T47D (cell line): ENCODE results near the gene MLLT10.
"Not testable (repeated sequence)": the region's sequence is repeated elsewhere in the genome, so short reads cannot be mapped to it uniquely, and the experiment has no call there.

ENCODE experiments used
- DNase-seq, 2 experiments: peaks; one replicate each; pipeline versions ENCODE4 v3.0.0 to v3.0.0-alpha.2; 2011 to 2012; ENCODE audit warnings: low read depth in 1 of 2, low spot score in 1 of 2
- JUND ChIP-seq: IDR thresholded peaks from 2 replicates; pipeline ENCODE4 v1.6.1; 2012; ENCODE audit warnings: low read depth
- in situ Hi-C: cut with HindIII; loops from 2 replicates; pipeline ENCODE4 v1.10.0; 2016; ENCODE audit warnings: low sequenced_read_pairs, low pct_unique_long_range_greater_than_20kb

The MLLT10 gene

GRCh38 chr10:21552638-21553037 is 18.6 kb downstream of the MLLT10 start:
- no peak for TF ChIP-seq JUND
- DNase-seq = no peak
- in situ Hi-C loops = no loop called here

- DNase-seq = no peak
- no peak for TF ChIP-seq JUND
- in situ Hi-C loops = no loop called here
These were observed 22.5 kb downstream of the MLLT10 start for GRCh38 chr10:21556527-21556926.

- in situ Hi-C loops, DNase-seq: not testable (repeated sequence)
These were observed 25.0 kb downstream of the MLLT10 start for GRCh38 chr10:21558984-21559383.

GRCh38 chr10:21570761-21571521 is 36.9 kb downstream of the MLLT10 start:
- in situ Hi-C loops = no loop called here
- TF ChIP-seq JUND = no peak
- DNase-seq = no peak

- in situ Hi-C loops = no loop called here
These were observed 38.5 kb downstream of the MLLT10 start for GRCh38 chr10:21572578-21572977.

GRCh38 chr10:21574514-21574913 is 40.5 kb downstream of the MLLT10 start:
- DNase-seq, in situ Hi-C loops: not testable (repeated sequence)

More at GRCh38 chr10:21572578-21572977, 38.5 kb downstream of the MLLT10 start:
- DNase-seq = no peak
- no peak for TF ChIP-seq JUND

GRCh38 chr10:21579291-21579690 is 45.3 kb downstream of the MLLT10 start:
- in situ Hi-C loops = no loop called here
- TF ChIP-seq JUND = no peak
- no peak for DNase-seq

- in situ Hi-C loops = not testable (repeated sequence)
These were observed 47.4 kb downstream of the MLLT10 start for GRCh38 chr10:21581421-21581834.

GRCh38 chr10:21584834-21585530 is 51.0 kb downstream of the MLLT10 start:
- TF ChIP-seq JUND = no peak
- in situ Hi-C loops = no loop called here
- no peak for DNase-seq

More at GRCh38 chr10:21581421-21581834, 47.4 kb downstream of the MLLT10 start:
- DNase-seq = not testable (repeated sequence)

- no peak for TF ChIP-seq JUND
- in situ Hi-C loops = no loop called here
These were observed 53.4 kb downstream of the MLLT10 start for GRCh38 chr10:21587391-21587790.

GRCh38 chr10:21588159-21588558 is 54.1 kb downstream of the MLLT10 start:
- in situ Hi-C loops, DNase-seq: not testable (repeated sequence)

More at GRCh38 chr10:21587391-21587790, 53.4 kb downstream of the MLLT10 start:
- DNase-seq = no peak

GRCh38 chr10:21593986-21594385 is 60.0 kb downstream of the MLLT10 start:
- in situ Hi-C loops = no loop called here
- no peak for DNase-seq
- TF ChIP-seq JUND = no peak

GRCh38 chr10:21599582-21599981 is 65.5 kb downstream of the MLLT10 start:
- no peak for DNase-seq
- in situ Hi-C loops = no loop called here
- no peak for TF ChIP-seq JUND
